ENCODE measurements around the gene ZFHX3.

ZFHX3 gene

DNA sequence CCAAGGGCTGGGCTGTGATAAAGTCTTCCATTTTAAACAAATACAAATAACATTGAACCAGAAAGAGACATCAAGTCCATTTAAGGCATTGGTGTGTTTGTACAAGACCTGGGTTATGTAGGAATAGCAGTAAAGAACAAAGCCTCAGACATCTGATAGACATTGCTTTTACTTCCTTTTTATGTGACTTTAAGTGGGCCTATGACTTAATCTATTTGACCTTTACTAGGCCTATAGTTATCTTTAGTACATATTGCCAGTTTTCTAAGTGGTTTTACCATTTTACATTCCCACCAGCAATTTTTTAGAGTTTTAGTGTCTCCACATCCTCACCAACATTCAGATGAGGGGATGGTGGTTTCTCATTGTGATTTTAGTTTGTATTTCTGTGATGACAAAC lies 298.8 kb downstream of the ZFHX3 start:
- DNase-seq (ENCODE audit: low read depth in 2 of 2) = no peak

DNA sequence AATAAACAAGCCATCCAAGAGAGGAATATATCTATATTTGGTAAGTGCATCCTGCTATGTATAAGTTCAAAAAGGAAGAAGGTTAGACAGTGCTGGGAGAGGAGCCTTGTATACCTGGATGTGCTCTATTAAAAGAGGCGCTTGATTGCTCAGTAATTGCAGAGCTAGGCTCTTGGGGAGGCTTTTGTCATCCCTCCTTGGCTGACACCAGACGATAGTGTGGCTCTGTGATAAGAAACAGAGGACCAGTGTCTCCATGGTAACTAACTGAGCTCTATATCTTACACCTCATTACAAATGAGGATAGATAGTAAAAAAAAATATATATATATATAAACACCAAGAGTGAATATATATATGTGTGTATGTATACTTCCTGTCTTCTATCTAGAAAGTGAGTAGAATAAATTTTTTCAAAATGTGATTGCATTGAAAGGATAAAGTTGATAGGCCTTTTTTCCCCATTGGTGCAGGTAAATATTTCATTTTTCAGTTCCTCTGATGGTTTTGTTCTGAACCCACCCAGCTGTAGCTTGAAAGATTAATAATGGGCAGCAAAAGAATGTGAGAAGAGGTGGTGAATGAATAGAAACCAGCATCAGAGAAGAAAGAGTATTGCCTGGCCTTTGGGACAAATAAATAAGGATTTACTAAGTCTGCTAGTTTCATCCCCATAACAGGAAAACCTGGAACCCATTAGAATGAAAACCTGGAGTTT lies 303.7 kb downstream of the ZFHX3 start:
- no peak for DNase-seq (ENCODE audit: low read depth in 2 of 2)

DNA sequence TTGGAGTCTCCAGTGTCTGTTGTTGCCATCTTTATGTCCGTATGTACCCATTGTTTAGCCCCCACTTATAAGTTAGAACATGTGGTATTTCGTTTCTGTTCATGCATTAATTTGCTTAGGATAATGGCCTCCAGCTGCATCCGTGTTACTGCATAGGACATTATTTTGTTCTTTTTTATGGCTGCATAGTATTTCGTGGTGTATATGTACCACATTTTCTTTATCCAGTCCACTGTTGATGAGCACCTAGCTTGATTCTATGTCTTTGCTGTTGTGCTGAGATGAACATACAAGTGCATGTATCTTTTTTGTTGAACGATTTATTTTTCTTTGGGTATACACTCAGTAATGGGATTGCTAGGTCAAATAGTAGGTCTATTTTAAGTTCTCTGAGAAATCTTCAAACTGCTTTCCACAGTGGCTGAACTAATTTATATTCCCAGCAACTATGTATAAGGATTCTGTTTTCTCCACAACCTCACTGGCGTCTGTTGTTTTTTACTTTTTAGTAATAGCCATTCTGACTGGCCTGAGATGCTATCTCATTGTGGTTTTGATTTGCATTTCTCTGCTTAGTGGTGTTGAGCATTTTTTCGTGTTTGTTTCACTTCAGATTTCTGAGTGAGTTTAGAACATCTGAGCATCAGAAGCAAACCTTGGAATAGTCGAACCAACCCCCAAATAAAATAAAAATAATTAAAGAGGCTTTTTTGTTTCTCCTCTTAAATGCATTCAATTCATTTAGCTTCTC lies 304.7 kb downstream of the ZFHX3 start:
- no peak for DNase-seq (ENCODE audit: low read depth in 2 of 2)

DNA sequence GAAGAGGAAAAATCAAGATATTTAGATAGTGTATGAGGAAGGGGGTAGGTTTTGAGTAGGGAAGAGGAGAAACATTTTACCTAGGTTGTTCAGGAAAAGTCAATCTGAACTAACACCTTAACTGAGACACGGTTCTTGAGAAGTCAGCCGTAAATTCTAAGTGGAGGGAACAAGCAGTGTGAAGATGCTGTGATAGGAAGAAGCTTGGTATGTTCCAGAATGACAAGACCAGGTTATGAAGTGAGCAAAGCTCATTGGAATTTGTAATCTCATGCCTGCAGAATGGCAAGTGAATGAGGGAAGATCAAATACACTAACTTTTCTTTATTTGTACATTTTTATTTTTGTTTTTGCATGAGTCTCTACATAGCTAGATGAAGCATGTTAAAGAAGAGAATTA lies 307.6 kb downstream of the ZFHX3 start:
- no peak for DNase-seq (ENCODE audit: low read depth in 2 of 2)

DNA sequence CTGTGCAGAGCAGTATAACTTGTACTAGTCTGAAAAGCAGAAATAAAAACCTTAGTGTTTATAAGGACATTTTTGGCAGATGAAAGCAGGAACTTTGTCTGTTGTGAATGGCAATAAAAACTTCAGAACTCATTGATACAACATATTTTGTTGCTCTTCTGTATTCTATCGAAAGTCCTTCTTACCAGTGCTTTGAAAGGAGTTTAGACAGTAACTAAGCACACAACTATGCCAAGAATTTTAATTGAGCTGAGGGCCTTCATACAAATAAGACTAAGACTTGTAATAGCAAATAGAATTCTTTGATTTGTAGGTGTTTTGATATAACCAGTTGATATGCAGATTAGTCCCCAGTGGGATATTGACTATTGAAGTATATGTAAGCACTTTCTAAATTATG lies 308.4 kb downstream of the ZFHX3 start:
- DNase-seq (ENCODE audit: low read depth in 2 of 2) = no peak

DNA sequence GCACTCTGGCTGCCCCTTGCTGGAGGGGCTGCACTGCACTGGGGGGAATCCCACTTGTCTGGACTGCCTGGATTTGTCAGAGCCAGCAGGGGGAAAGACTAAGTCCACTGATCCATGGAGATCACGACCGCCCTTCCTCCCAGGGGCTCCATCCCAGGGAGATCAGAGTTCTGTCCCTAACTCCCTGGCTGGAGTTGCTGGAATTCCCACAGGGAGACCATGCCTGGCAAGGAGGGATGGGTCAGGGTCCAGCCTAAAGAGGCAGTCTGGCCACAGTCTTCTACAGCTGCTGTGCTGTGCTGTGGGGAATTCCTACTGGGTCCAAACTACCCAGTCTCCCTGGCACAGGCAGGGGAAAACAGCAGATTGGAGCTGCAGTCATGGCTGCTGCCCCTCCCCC lies 311.9 kb downstream of the ZFHX3 start:
- DNase-seq (ENCODE audit: low read depth in 2 of 2) = no peak

Data from stimulated activated CD4-positive, alpha-beta T cell treated with anti-CD3 and anti-CD28 coated beads, Interleukin-15, amount 100 ng/mL, for 48 hours (primary cell).